CD4-positive, alpha-beta T cell treated with Interleukin-2 at 100 ng/mL for 4 hours (primary cell): ENCODE measurements around the gene GABRA5.

Experiments used
- DNase-seq: peaks from one replicate; pipeline ENCODE4 v3.0.0-alpha.2; 2020; ENCODE audit warnings: low spot score

The GABRA5 gene

GRCh38 chr15:26928051-26928450 is 61.2 kb downstream of the GABRA5 start:
- no peak for DNase-seq

GRCh38 chr15:26929588-26929987 is 62.7 kb downstream of the GABRA5 start:
- DNase-seq, result no peak

GRCh38 chr15:26934848-26935247 is 68.0 kb downstream of the GABRA5 start:
- no peak for DNase-seq

- no peak for DNase-seq
Observed at GRCh38 chr15:26935322-26935721, 68.5 kb downstream of the GABRA5 start.

- DNase-seq, result no peak
Observed at GRCh38 chr15:26936502-26936901, 69.6 kb downstream of the GABRA5 start.

- DNase-seq, result no peak
Observed at GRCh38 chr15:26937134-26937533, 70.3 kb downstream of the GABRA5 start.

GRCh38 chr15:26939398-26939797 is 72.5 kb downstream of the GABRA5 start:
- no peak for DNase-seq

GRCh38 chr15:26941489-26941888 is 74.6 kb downstream of the GABRA5 start:
- no peak for DNase-seq

- DNase-seq, result no peak
Observed at GRCh38 chr15:26943866-26944265, 77.0 kb downstream of the GABRA5 start.

GRCh38 chr15:26945046-26945445 is 78.2 kb downstream of the GABRA5 start:
- DNase-seq, result no peak

GRCh38 chr15:26950001-26950400 is 83.1 kb downstream of the GABRA5 start:
- DNase-seq, result no peak

GRCh38 chr15:26954403-26954802 is 87.5 kb downstream of the GABRA5 start:
- DNase-seq, result no peak

- DNase-seq, result no peak
Observed at GRCh38 chr15:26967719-26968269, 100.9 kb downstream of the GABRA5 start.

- DNase-seq, result no peak
Observed at GRCh38 chr15:26968806-26969205, 101.9 kb downstream of the GABRA5 start.

- no peak for DNase-seq
Observed at GRCh38 chr15:26970712-26971210, 103.9 kb downstream of the GABRA5 start, which contains the start of gene GABRG3. Gene GABRG3 (plus strand): TSS chr15:26971181.

GRCh38 chr15:26971271-26972018 is 104.6 kb downstream of the GABRA5 start:
- no peak for DNase-seq

- DNase-seq, result no peak
Observed at GRCh38 chr15:26972636-26973035, 105.8 kb downstream of the GABRA5 start.

GRCh38 chr15:26974120-26974780 is 107.4 kb downstream of the GABRA5 start:
- DNase-seq, result no peak

GRCh38 chr15:26981492-26981891 is 114.6 kb downstream of the GABRA5 start:
- DNase-seq, result no peak

- DNase-seq, result no peak
Observed at GRCh38 chr15:26983822-26984221, 117.0 kb downstream of the GABRA5 start.

- no peak for DNase-seq
Observed at GRCh38 chr15:26985050-26985449, 118.2 kb downstream of the GABRA5 start.

GRCh38 chr15:26996250-26996649 is 129.4 kb downstream of the GABRA5 start:
- no peak for DNase-seq
